GM10266 (cell line): Measurements from ENCODE around the gene SHOX.

Source experiments
- DNase-seq: peaks from one replicate; pipeline ENCODE4 v3.0.0; 2012; ENCODE audit errors: extremely low spot score
- CTCF ChIP-seq: IDR thresholded peaks from 2 replicates; pipeline ENCODE4 v1.5.1; 2012; ENCODE audit warnings: mild to moderate bottlenecking, low read depth; ENCODE audit not compliant: control insufficient read depth, insufficient read depth; ENCODE audit errors: missing control alignments

The SHOX gene

DNA sequence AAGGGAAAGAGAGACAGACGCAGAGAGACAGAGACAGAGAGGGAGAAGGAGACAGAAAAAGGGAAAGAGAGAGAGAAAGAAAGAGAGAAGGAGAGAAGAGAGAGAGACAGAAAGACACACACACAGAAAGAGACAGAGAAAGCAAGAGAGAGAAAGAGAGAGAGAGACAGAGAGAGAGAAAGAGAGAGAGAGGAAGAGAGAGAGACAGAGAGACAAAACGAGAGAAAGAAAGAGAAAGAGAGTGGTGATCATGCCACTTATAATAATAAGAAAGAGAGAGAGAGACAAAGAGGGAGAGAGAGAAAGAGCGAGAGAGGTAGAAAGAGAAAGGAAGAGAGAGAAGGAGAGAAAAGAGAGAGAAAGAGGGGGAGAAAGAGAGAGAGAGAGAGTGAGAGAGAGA lies 51.4 kb downstream of the SHOX start:
- no peak for DNase-seq

GRCh38 chrX:682892-683291 lies 52.3 kb downstream of the SHOX start:
- no peak for TF ChIP-seq CTCF
- no peak for DNase-seq

More for the DNA sequence above, 51.4 kb downstream of the SHOX start:
- no peak for TF ChIP-seq CTCF

DNA sequence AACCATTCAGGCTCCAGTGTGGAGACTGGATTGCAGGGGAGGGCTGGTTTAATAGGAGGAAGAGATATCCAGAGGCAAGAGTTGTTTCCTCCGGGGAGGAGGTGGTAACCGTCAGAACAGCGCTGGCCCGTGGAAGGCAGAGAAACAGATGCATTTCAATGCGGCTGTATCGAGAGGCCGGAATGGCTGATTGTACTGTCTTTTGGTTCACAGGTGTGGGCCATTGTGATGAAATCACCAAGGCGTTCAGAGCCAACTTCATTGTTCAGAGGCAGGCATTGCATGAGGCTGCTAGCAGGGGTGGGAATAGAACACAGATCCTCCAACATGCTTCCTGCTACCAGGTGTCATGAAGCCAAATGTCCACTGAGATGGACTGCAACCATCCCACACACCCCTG lies 53.0 kb downstream of the SHOX start:
- no peak for DNase-seq
- TF ChIP-seq CTCF, result no peak

GRCh38 chrX:685120-686032 lies 54.8 kb downstream of the SHOX start:
- TF ChIP-seq CTCF, result no peak

DNA sequence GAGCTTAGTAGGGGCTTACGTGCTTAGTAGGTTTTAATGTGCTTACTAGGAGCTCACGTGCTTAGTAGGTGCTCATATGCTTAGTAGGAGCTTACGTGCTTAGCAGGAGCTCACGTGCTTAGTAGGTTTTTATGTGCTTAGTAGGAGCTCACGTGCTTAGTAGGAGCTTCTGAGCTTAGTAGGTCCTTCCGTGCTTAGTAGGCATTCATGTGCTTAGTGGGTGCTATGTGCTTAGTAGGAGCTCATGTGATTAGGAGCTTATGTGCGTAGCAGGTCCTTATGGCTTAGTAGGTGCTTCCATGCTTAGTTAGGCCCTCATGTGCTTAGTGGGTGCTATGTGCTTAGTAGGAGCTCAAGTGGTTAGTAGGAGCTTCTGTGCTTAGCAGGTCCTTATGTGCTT lies 59.4 kb downstream of the SHOX start:
- DNase-seq, result no peak
- no peak for TF ChIP-seq CTCF

More at GRCh38 chrX:685120-686032, 54.8 kb downstream of the SHOX start:
- DNase-seq, result no peak

- DNase-seq, result no peak
- no peak for TF ChIP-seq CTCF
Measured at GRCh38 chrX:694800-695199, 64.2 kb downstream of the SHOX start.

DNA sequence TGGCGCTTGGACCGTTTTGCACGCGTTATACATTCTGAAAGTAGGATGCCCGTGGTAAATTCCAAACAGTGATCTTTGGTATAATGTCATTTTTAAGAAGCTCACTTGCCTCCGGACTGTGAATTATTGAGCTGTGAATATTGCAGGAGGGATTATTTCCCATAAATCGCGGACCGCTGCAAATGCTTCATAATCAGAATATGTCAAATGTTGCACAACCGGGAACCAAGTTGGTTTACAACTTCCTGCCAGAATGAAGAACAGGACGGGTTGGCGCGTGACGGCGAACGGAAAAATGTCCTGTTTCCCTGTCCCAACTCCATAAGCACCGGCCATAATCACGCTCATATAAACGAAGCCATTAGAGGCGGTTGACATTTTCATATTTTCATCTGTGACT lies 67.6 kb downstream of the SHOX start:
- DNase-seq, result no peak
- TF ChIP-seq CTCF, result no peak
